ENCODE data around the gene SLC29A1. TPM values are rescaled to one million over a fixed set of nuclear protein-coding genes. Genes with fewer than 3 reads are reported as not detected.
A peak's percentile ranks its signal among the peaks of the same experiment; 100 is the strongest.

SLC29A1 gene
- total and polyA plus RNA-seq, 9 of the 15 experiments (the other 6 are each of a cell fraction or from before 2014, with no cell fraction given): 18.9 to 170 (median 57.7) TPM

- TF ChIP-seq MYC (IDR thresholded peaks at IDR 0.05; ENCODE audit: low read depth, low read length): 0 out of 2 replicates have a peak, but pooled peaks have one; percentile 1
- TF ChIP-seq MYC (CRISPR knock-in tag; IDR thresholded peaks at IDR 0.05; ENCODE audit: borderline replicate concordance, low read depth): no peak
- TF ChIP-seq THAP7 (CRISPR knock-in tag; IDR thresholded peaks at IDR 0.05): no peak
- TF ChIP-seq ESRRB (CRISPR knock-in tag; IDR thresholded peaks at IDR 0.05; ENCODE audit: borderline replicate concordance): no peak
- no peak for TF ChIP-seq HNRNPK (IDR thresholded peaks at IDR 0.05; ENCODE audit: low read depth, low read length, poor library complexity, severe bottlenecking)
- no peak for TF ChIP-seq EP400 (IDR thresholded peaks at IDR 0.05)
- no peak for TF ChIP-seq ARID4B (CRISPR knock-in tag; IDR thresholded peaks at IDR 0.05)
- no peak for TF ChIP-seq ZNF165 (CRISPR knock-in tag; IDR thresholded peaks at IDR 0.05; ENCODE audit: borderline replicate concordance)
- 0 out of 2 replicates have a peak, but pooled peaks have one; percentile 18 for TF ChIP-seq POLR2G (IDR thresholded peaks at IDR 0.05; ENCODE audit: low read depth, low read length)
- no peak for TF ChIP-seq POLR2AphosphoS2 (IDR thresholded peaks at IDR 0.05; ENCODE audit: low read length)
- no peak for TF ChIP-seq NFYB (IDR thresholded peaks at IDR 0.05; ENCODE audit: extremely low read depth, insufficient read length)
- no peak for TF ChIP-seq RCOR1 (IDR thresholded peaks at IDR 0.05; ENCODE audit: borderline replicate concordance in 1 of 2, low read depth in 2 of 2, low read length in 2 of 2)
- TF ChIP-seq PHB2 (IDR thresholded peaks at IDR 0.05; ENCODE audit: low read depth): no peak
- no peak for TF ChIP-seq TCF7L2 (IDR thresholded peaks at IDR 0.05; ENCODE audit: low read depth, low read length)
- TF ChIP-seq HINFP (tag; conservative IDR thresholded peaks at IDR 0.05; ENCODE audit: low read depth): no peak
- no peak for TF ChIP-seq MIER1 (IDR thresholded peaks at IDR 0.05; ENCODE audit: low read depth)
- TF ChIP-seq RBFOX2 (IDR thresholded peaks at IDR 0.05; ENCODE audit: low read depth, low read length): 0 out of 2 replicates have a peak, but pooled peaks have one; percentile 34
- TF ChIP-seq SMARCB1 (IDR thresholded peaks at IDR 0.05; ENCODE audit: insufficient read length, low read depth): no peak
- TF ChIP-seq BRF1 (IDR thresholded peaks at IDR 0.05; ENCODE audit: borderline replicate concordance, extremely low read depth, insufficient read length): no peak
- no peak for TF ChIP-seq FOXA1 (IDR thresholded peaks at IDR 0.05; ENCODE audit: borderline replicate concordance)
- no peak for TF ChIP-seq BCOR (IDR thresholded peaks at IDR 0.05)
- TF ChIP-seq RB1 (IDR thresholded peaks at IDR 0.05; ENCODE audit: low read depth): no peak
These were observed 3.9 kb downstream of the SLC29A1 start (continued) for GRCh38 chr6:44227148-44227793.
